ENCODE measurements around the gene SHD.
"Not testable (repeated sequence)": the region's sequence is repeated elsewhere in the genome, so short reads cannot be mapped to it uniquely, and the experiment has no call there.

The SHD gene

DNA sequence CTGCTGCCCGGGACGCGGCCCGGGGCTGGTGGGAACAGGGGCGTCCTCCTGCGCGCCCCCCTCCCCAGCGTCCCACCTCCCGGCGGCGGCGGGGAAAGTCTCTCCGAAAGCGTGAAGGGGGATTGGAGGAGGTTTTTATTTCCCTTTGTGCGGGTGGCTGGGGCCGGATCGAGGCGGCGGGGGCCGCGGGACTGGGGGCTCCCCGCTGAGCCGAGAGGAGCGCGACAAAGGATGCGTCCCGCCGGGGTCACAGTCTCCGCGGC, 132 bp downstream of the SHD start:
- H3K4me1 ChIP-seq (ENCODE audit: insufficient read depth, low read length): no peaks in the 10 kb centered on the region
- no peaks in the 10 kb centered on the region for H3K36me3 ChIP-seq (ENCODE audit: insufficient read depth, low read length)
- H3K9ac ChIP-seq (ENCODE audit: low read depth, low read length): peak overlapping the region; percentile 56
- no peaks in the 10 kb centered on the region for H3K9me3 ChIP-seq (ENCODE audit: control insufficient read depth, insufficient read depth, low read length)

DNA sequence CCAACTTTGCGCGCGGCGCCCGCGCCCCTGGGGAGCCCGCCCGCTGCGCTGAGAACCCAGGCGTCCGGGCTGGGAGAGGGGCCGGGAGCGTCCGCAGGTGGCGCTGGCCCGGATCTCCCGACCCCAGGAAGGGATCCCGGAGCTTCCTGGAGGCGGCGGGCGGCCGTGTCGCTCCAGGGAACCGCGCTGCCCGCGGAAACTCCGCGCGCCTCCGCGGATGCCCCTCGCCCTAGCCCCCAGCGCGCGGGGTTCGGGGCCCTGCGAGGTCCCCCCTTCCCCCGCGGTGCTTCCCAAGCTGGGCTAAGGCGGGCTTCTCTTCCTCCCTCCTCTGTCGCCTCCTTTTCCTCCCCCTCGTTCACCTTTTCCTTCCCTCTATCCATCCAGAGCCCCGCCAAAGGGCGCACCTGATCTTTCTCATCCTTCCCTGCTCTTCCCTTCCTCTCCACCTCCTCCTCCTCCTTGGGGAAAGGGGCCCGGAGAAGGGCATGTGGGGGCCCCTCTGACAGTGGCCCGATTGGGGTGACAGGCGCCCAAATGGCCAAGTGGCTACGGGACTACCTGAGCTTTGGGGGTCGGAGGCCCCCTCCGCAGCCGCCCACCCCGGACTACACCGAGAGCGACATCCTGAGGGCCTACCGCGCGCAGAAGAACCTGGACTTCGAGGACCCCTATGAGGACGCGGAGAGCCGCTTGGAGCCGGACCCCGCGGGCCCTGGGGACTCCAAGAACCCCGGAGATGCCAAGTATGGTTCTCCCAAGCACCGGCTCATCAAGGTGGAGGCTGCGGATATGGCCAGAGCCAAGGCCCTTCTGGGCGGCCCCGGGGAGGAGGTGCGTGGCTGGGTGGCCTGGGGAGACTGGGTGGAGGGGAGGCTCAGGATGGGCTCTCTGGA, 710 bp downstream of the SHD start:
- Histone ChIP-seq H3K36me3 (ENCODE audit: insufficient read depth, low read length) (no peaks in the 10 kb centered on the region), H3K9ac (ENCODE audit: low read depth, low read length) (peak overlapping the region; percentile 56), H3K9me3 (ENCODE audit: control insufficient read depth, insufficient read depth, low read length) (no peaks in the 10 kb centered on the region), H3K4me1 (ENCODE audit: insufficient read depth, low read length) (0 out of 2 replicates have a peak, but pooled peaks cover under 1% of the 10 kb centered on the region)

DNA sequence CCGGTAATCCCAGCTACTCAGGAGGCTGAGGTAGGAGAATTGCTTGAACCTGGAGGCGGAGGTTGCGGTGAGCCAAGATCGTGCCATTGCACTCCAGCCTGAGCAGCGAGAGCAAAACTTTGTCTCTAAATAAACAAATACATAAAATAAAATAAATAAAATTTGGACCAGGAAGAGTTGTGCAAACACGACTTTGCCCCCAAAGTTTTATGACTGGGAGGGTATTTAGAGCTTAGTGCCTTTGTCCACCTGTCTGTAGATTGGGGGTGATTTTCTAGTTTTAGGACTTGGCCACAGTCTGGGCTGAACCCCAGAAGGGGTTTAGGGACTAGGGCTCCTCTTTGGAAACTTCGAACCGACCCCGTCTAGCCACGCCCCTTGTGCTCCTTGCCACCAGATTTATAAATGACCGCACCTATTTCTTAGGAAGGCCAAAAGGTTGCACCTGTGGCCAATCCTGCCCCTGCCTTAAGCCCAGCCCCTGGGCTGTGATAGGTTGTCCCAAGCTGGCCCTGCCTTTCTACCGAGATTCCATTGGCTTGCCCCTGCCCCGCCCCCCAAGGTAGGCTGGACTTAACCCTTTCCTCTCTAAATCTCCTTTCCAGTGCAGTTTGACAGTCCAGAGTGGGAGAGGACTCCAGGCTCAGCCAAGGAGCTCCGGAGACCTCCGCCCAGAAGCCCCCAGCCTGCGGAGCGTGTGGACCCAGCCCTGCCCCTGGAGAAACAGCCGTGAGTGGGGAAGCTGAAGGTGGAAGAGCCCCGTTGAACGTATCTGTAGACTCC, 5.3 kb downstream of the SHD start:
- H3K9ac ChIP-seq (ENCODE audit: low read depth, low read length): peak overlapping the region; percentile 72
- H3K9me3 ChIP-seq (ENCODE audit: control insufficient read depth, insufficient read depth, low read length): no peaks in the 10 kb centered on the region
- H3K4me1 ChIP-seq (ENCODE audit: insufficient read depth, low read length): 0 out of 2 replicates have a peak, but pooled peaks cover 5% of the 10 kb centered on the region
- no peaks in the 10 kb centered on the region for H3K36me3 ChIP-seq (ENCODE audit: insufficient read depth, low read length)

DNA sequence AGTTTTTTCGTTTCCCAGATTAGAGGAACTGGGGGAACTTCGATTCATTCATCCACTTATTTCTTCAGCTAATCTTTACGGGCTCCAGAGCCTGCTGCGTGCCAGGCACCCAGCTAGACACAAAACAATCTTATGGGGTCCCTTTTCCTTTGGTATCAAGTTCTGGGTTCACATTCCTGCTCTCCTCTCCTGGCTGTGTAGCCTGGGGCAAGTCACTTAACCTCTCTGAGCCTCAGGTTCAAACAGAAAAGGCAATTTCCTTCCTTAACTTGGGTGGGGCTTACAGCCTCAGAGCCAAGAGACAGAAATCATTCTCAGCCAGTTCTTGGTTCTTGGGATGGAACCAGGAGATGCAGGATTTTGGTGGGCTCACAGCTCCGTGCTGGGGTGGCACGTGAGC, 5.9 kb downstream of the SHD start:
- Histone ChIP-seq H3K4me1 (ENCODE audit: insufficient read depth, low read length) (0 out of 2 replicates have a peak, but pooled peaks cover 5% of the 10 kb centered on the region), H3K9ac (ENCODE audit: low read depth, low read length) (peak overlapping the region; percentile 72; the same call in 1 of the 2 replicates), H3K36me3 (ENCODE audit: insufficient read depth, low read length) (no peaks in the 10 kb centered on the region), H3K9me3 (ENCODE audit: control insufficient read depth, insufficient read depth, low read length) (no peaks in the 10 kb centered on the region)

DNA sequence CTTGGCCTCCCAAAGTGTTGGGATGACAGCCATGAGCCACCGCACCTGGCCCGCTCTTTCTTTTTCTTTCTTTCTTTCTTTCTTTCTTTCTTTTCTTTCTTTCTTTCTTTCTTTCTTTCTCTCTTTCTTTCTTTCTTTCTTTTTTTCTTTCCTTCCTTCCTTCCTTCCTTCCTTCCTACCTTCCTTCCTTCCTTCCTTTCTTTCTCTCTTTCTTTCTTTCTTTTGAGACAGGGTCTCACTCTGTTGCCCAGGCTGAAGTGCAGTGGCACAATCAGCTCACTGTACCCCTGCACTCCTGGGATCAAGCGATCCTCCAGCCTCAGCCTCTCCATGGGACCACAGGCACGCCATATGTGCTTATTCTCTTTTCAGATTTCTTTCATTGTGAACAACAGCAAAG, 7.1 kb downstream of the SHD start:
- H3K36me3 ChIP-seq (ENCODE audit: insufficient read depth, low read length); H3K9ac ChIP-seq (ENCODE audit: low read depth, low read length); H3K9me3 ChIP-seq (ENCODE audit: control insufficient read depth, insufficient read depth, low read length); H3K4me1 ChIP-seq (ENCODE audit: insufficient read depth, low read length): not testable (repeated sequence)

DNA sequence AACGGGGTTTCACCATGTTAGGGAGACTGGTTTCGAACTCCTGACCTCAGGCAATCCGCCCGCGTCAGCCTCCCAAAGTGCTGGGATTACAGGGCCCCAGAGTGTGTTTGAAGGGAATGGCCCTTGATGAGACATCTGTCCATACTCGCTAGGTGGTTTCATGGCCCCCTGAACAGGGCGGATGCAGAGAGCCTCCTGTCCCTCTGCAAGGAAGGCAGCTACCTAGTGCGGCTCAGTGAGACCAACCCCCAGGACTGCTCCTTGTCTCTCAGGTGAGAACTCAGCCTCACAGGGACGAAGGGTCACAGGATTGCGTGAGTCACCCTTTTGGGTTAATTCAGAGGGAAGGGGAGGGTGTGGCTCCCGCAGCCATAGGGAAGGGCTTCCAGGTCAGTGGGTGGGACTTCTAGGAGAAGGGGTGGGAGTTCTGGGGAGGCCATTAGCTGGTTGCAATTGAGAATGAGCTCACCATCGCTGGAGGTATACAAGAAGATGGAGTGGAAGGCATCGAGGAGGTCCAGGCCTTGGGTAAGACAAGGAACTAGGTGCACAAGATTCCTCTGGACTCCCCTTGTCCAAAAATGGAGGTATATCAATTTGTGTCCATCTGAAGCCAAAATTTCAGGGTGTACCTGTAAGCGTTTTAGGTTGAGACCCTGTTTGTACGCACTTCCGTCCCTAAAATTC, 9.2 kb downstream of the SHD start:
- peaks cover 13% of the 10 kb centered on the region; the same call in 1 of the 2 replicates for H3K4me1 ChIP-seq (ENCODE audit: insufficient read depth, low read length)
- no peaks in the 10 kb centered on the region for H3K9me3 ChIP-seq (ENCODE audit: control insufficient read depth, insufficient read depth, low read length)
- H3K36me3 ChIP-seq (ENCODE audit: insufficient read depth, low read length): no peaks in the 10 kb centered on the region
- H3K9ac ChIP-seq (ENCODE audit: low read depth, low read length): no peak overlapping the region

DNA sequence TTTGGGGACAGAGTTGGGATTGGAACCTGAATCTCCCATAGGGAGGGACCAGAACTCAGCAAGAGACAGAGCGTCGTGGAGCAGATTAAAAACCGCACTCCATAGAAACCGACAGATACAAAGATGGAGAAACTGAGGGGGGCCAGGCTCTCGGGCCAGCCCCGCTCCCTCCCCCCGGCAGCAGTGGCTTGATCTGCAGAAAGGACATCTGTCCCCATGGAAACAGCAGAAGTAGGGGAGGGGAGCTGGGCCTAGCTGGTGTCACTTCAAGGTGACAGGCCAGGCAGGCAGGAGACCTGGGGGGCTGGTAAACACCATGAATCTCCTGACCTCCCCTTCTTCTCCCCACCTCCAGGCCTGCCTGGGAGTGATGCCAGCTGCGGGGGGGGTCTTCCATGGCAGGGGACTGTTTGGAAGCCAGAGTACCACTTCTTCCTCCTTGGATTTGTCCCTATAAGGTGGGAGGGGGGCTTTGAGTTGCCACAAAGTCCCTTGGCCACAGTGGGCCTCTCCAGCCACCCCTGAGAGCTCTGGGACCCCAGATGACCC, 12.2 kb downstream of the SHD start:
- Histone ChIP-seq H3K9me3 (ENCODE audit: control insufficient read depth, insufficient read depth, low read length) (no peaks in the 10 kb centered on the region), H3K9ac (ENCODE audit: low read depth, low read length) (no peak overlapping the region), H3K4me1 (ENCODE audit: insufficient read depth, low read length) (peaks cover 8% of the 10 kb centered on the region; the same call in 1 of the 2 replicates), H3K36me3 (ENCODE audit: insufficient read depth, low read length) (no peaks in the 10 kb centered on the region)

DNA sequence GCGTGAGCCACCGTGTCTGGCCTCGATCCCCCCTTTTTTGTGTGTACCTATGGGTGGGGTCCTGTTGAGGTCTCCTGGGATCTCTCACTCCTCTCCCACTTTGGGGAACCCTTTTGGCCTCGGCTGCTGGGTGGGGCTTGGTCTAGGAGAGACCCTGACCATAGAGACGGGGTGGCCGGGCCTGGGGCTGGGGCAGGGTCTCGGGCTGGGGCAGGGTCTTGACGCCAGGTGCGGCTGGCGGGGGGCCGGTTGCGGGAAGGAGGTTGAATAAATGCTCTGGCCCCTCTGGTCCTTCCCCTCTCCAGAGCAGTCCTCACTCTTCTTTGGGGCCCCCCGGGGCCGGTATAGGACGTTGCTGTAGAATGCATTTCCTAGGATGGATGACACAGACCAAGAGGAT, 13.4 kb downstream of the SHD start:
- H3K36me3 ChIP-seq (ENCODE audit: insufficient read depth, low read length): no peaks in the 10 kb centered on the region
- peaks cover 8% of the 10 kb centered on the region; the same call in 1 of the 2 replicates for H3K4me1 ChIP-seq (ENCODE audit: insufficient read depth, low read length)
- H3K9me3 ChIP-seq (ENCODE audit: control insufficient read depth, insufficient read depth, low read length): no peaks in the 10 kb centered on the region
- H3K9ac ChIP-seq (ENCODE audit: low read depth, low read length): no peak overlapping the region

DNA sequence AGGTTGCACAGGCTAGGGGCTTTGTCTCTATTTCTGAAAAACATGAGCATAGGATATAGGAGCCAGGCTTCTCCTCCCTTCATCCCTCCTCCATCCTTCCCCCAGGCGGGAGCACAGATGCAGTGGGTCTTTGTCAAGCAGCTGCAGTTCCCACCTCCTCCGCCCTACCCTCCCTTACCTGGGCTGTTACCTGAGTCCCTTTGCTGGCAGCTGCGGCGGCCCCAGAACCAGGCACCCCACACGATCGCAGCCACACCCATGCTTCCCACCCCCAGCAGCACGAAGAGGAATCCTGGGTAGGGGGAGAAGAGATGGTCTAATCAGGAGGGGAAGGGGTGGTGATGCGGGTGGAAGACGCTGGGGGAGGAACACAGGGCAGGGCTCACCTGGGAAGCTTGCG, 15.3 kb downstream of the SHD start:
- H3K36me3 ChIP-seq (ENCODE audit: insufficient read depth, low read length): no peaks in the 10 kb centered on the region
- H3K9me3 ChIP-seq (ENCODE audit: control insufficient read depth, insufficient read depth, low read length): no peaks in the 10 kb centered on the region
- H3K9ac ChIP-seq (ENCODE audit: low read depth, low read length): no peak overlapping the region
- peaks cover 8% of the 10 kb centered on the region; the same call in 1 of the 2 replicates for H3K4me1 ChIP-seq (ENCODE audit: insufficient read depth, low read length)

DNA sequence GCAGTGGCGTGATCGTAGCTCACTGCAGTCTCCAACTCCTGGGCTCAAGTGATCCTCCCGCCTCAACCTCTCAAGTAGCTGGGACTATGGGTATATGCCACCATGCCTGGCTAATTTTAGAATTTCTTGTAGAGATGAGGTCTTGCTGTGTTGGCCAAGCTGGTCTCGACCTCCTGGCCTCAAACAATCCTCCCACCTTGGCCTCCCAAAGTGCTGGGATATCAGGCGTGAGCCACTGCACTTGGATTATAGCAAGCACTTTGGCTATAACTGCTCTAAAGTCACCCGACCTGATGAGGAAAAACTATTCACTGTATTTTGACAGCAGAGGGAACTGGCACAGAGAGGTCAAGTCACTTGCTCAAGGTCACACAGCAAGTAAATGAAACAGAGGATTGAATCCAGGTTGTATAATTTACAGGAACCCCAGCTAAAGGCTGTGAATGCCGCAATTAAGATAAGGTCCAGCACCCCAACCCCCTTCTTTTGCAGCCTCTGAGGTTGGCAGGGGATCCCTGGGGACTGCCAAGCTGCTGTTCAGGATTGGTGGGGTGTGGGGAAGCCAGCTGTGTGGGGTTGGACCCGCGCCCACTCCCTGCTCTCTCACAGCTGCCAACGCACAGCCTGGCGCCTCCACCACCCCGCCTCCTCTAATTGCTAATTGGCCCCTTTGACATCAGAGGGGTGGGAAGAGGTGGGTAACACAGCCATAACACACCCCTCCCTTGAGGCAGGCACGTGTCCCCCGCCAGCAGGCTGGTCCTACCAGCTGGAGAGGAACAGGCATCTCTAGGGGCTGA, 17.1 kb downstream of the SHD start:
- Histone ChIP-seq H3K9me3 (ENCODE audit: control insufficient read depth, insufficient read depth, low read length) (no peaks in the 10 kb centered on the region), H3K9ac (ENCODE audit: low read depth, low read length) (no peak overlapping the region), H3K4me1 (ENCODE audit: insufficient read depth, low read length) (peaks cover 3% of the 10 kb centered on the region; the same call in 1 of the 2 replicates), H3K36me3 (ENCODE audit: insufficient read depth, low read length) (no peaks in the 10 kb centered on the region)

DNA sequence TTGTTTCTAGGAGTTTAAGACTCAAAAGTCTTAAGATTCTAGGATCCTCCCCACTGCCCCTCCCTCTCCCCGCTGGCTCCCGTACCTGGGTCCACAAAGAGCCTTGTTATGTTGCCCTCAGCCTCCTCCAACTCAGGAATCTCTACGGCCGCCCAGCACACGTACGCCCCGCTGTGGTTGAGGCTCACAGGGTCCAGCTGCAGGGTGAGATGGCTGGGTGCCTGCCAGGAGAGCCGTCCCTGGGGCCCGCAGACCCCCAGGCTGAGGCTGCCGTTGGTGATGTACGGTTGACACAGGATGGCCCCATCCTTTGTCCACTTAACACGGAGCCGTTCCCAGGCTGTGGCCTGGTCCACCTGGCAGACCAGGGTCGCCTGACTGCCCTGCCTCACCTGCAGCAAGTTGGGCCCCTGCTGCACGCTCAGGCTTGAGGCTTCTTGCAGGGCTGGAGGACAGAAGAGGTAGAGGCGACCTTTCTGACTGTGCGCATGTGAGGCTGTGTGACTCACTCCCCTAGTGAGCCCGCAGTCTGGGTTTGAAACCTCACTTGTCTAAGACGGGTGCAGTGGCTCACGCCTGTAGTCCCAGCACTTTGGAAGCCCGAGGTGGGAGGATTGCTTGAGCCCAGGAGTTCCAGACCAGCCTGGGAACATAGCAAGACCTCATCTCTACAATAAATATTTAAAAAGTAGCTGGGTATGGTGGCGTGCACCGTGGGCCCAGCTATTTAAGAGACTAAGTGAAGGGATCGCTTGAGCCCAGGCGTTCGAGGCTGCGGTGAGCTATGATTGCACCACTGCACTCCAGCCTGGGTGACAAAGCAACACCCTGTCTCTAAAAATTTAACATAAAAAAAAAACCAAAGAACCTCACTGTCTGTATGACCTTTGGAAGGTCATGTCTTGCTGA, 19.1 kb downstream of the SHD start:
- H3K9ac ChIP-seq (ENCODE audit: low read depth, low read length): no peak overlapping the region

DNA sequence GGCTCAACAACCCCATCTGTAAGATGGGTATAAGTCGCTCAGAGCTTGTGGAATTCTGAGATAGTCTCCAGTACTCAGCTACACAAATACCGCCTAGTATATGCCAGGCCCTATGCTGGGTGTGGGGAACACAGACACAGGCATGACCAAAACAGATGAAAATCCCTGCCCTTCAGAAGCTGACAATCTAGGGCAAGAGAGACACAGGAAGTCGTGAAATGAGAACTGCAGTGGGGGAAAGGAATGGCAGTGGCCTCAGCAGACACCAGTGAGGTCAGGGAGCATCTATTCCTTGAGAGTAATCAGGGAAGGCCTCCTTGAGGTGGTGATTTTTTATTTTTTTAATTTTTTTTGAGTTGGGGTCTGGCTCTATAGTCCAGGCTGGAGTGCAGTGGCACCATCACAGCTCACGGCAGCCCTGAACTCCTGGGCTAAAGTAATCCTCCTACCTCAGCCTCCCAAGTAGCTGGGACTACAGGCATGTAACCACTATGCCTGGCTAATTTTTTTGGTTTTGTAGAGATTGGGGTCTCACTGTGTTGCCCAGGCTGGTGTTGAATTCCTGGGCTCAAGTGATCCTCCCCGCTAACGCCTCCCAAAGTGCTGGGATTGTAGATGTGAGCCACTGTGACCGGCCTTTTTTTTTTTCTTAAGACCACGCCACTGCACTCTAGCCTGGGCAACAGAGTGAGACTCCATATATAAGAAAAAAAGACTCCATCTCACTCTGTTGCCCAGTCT, 19.9 kb downstream of the SHD start:
- H3K9ac ChIP-seq (ENCODE audit: low read depth, low read length): no peak overlapping the region
- H3K4me1 ChIP-seq (ENCODE audit: insufficient read depth, low read length): peaks cover 8% of the 10 kb centered on the region; the same call in 1 of the 2 replicates

More for the DNA sequence above, 19.1 kb downstream of the SHD start:
- Histone ChIP-seq H3K9me3 (ENCODE audit: control insufficient read depth, insufficient read depth, low read length) (no peaks in the 10 kb centered on the region), H3K4me1 (ENCODE audit: insufficient read depth, low read length) (peaks cover 8% of the 10 kb centered on the region; the same call in 1 of the 2 replicates), H3K36me3 (ENCODE audit: insufficient read depth, low read length) (no peaks in the 10 kb centered on the region)

More for the DNA sequence above, 19.9 kb downstream of the SHD start:
- Histone ChIP-seq H3K9me3 (ENCODE audit: control insufficient read depth, insufficient read depth, low read length) (no peaks in the 10 kb centered on the region), H3K36me3 (ENCODE audit: insufficient read depth, low read length) (no peaks in the 10 kb centered on the region)

Data from ES-I3 (cell line).